GM21367 (cell line): ENCODE measurements around the gene GRIN2A.

ENCODE experiments used
- ATAC-seq: cut with Tn5 transposase; IDR thresholded peaks from one replicate; pipeline ENCODE4 v1.9.1; 2021; ENCODE audit not compliant: unreplicated experiment

GRIN2A gene

GRCh38 chr16:10182222-10183053 is at the start of gene GRIN2A:
TSS of gene GRIN2A (minus strand) at chr16:10182428. CDS start at chr16:10180411, 2,017 bp downstream.
- ATAC-seq = no peak

GRCh38 chr16:10231563-10231962 is 49.3 kb upstream of the GRIN2A start:
- no peak for ATAC-seq

GRCh38 chr16:10228779-10229178 is 46.6 kb upstream of the GRIN2A start:
- no peak for ATAC-seq

DNA sequence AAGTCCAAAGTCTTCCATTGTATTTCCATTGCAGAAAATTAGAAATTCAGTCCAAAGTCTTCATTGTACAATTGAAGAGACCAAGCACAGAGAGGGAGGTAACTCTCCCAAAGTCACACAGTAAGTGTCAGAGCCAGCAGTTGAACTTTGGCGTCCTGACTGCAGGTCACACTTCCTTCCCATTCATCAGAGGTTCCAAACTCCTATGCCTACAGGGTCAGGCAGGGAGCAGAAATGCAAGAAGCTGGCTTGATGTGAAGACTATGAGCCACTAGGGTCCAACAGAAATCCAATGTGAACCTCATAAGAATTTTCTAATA is 44.7 kb upstream of the GRIN2A start:
- ATAC-seq = no peak

DNA sequence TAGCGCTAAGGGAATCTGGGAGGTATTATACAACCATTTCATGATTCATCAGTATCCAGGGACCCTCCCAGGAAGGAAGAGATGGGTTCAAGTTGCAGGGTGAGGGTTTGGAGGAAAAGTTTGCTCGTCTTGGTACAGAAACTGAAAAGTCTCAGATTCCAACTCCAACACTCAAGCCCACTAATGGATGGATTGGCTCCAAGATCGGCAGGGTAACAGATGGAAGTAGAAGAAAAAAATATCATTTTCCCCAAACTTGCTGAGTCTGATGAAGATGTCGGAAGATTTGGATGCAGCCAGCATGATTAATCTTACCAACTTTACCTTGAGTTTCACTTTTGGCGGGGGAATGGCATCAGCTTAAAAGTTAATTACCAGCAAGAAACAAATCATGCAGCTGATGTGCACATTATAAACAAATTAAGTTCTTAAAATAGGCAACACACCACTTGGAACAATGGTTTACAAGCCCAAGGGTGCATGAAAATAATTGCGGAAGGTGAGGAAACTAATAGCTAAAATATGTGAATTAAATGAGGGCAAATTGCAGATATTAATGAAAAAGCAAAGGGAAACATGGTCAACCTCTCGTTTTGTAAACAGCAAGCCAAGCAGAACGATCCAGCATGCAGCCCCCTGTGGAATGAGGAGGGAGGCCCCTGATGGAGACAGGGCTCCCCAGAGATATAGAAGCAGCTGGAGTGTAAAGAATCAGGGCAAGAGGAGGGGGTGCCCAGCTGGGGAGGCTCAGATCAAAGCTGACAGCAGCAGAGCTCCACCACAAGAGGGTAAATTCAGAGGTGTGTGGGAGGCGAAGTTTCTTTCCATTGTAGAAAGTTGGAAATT is 44.1 kb upstream of the GRIN2A start:
- ATAC-seq = no peak

DNA sequence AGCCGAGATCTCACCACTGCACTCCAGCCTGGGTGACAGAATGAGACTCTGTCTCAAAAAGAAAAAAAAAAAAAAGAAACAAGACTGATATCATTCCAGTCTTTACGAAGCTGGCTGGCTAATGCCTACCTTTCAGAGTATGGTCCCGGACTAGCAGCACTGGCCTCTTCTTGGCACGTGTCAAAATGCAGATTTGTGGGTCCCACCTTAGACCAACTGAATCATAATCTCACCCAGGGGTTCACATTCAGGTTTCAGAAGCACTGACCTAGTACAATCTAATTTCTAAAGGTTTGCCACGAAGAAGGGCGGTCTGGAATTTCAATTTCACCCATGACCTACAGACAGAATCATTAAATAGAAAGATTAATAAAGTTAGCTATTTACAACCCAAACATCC is 43.4 kb upstream of the GRIN2A start:
- ATAC-seq = no peak

- ATAC-seq = no peak
These were observed 42.6 kb upstream of the GRIN2A start for GRCh38 chr16:10224850-10225249.

DNA sequence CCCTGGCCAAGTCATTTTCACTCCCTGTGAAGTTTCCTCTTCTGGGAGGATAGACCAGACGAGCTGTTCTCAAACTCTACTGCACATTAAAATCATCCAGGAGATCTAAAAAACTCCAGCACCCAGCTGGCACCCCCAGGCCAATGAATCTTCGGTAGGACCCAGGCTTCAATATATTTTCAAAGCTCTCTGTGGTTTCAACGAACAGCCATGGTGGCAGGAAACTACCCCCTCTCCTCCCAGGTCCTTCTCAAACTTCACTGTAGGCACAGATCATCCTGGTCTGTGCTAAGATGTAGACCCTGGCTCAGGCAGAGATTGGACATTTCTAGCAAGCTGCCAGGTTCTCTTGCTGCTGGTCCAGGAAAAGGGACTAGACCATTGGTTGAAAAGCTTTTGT is 38.7 kb upstream of the GRIN2A start:
- no peak for ATAC-seq

DNA sequence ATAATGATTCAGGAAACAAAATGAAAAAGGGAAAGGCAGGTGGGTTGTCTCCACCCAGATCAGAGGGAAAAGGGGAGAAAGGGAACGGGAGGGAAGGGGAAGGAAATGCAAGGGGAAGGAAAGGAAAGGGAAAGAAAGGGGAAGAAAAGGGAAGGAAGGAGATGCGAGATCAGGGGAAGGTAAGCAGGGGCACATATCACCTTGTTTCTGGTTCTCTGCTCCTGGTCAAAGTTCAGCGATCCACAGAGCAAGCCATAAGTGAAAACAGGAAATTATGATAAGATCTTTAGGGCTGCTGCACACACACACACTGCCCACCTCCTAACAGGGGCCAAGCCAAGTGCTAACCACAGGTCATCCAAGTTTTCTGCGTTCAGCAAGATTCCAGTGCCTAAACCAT is 37.5 kb upstream of the GRIN2A start:
- no peak for ATAC-seq

- ATAC-seq = no peak
These were observed 36.4 kb upstream of the GRIN2A start for GRCh38 chr16:10218490-10219206.

- ATAC-seq = no peak
These were observed 31.5 kb upstream of the GRIN2A start for GRCh38 chr16:10213748-10214147.

- no peak for ATAC-seq
These were observed 28.7 kb upstream of the GRIN2A start for GRCh38 chr16:10210944-10211343.

DNA sequence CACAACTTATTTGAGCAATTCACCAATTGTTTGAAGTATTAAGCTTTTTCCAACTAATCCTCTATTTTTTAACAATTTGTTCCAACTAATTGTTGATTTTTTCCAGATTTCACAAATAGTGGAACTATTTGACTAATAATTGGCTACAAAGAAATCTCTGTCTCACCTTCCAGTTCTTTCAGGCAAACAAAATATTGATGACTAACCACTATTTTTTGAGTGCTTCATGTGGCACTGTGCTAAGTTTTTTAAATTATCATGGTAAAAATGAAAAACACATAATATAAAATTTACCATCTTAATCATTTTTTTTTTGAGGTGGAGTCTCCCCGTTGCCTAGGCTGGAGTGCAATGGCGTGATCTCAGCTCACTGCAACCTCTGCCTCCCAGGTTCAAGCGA is 24.6 kb upstream of the GRIN2A start:
- ATAC-seq = no peak

DNA sequence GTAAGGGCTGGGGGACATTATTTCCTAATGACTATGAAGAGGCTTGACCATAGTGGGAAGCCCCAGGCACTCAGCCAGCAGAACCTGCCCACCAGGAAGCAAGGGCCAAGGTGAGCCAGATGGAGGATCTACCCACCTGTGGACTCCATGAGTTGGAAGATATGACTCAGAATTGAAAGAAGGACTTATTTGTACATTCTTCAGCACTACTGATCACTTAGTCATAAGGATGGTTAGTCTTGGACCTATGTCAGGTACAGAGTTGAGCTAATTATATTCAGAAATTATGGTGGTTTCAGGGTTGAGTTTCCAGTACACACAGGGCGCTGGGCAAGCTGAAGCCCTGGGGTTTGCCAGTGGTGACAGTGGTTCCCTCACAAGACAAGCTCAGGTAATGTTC is 24.0 kb upstream of the GRIN2A start:
- ATAC-seq = no peak

DNA sequence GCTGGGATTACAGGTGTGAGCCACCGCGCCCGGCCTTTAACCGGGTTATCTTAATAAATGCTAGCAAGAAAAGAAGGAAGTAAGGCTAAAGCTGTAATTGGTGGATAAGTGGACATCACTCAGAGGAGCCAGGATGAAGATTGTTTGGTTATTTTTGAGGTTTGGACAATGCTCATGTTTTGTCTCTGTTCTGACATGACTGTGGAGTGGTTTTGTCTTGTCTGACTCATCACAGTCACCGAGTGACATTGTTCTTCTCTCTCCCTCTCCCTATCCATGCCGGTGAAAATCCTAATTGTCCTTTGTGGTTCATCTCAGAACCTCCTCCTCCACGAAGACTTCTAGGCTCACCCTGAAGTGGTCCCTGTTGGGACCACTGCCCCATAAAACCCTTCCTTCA is 23.5 kb upstream of the GRIN2A start:
- no peak for ATAC-seq

DNA sequence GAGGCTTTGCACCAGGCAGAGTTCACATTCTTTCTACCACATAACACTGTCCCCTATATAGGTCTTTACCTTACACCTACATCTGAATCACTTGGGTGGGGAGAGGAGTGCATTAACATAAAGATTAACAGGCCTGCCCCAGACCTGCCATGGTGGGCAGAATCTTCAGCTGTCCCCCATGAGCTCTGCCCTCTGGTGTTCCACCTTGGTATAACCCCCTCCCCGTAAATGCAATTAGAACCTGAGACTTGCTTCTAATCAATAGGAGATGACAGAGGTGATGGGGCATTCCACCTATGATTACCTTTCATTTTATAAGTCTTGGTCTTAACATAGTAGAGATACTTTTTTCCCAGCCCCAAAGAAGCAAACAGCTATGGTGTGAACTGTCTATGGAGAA is 20.4 kb upstream of the GRIN2A start:
- no peak for ATAC-seq

- no peak for ATAC-seq
These were observed 18.7 kb upstream of the GRIN2A start for GRCh38 chr16:10200637-10201586.

- no peak for ATAC-seq
These were observed 14.8 kb upstream of the GRIN2A start for GRCh38 chr16:10196999-10197398.

- no peak for ATAC-seq
These were observed 8.9 kb upstream of the GRIN2A start for GRCh38 chr16:10191096-10191495.

GRCh38 chr16:10189861-10190390 is 7.7 kb upstream of the GRIN2A start:
- ATAC-seq = no peak
